ENCODE measurements around the gene ICAM3.

DNA sequence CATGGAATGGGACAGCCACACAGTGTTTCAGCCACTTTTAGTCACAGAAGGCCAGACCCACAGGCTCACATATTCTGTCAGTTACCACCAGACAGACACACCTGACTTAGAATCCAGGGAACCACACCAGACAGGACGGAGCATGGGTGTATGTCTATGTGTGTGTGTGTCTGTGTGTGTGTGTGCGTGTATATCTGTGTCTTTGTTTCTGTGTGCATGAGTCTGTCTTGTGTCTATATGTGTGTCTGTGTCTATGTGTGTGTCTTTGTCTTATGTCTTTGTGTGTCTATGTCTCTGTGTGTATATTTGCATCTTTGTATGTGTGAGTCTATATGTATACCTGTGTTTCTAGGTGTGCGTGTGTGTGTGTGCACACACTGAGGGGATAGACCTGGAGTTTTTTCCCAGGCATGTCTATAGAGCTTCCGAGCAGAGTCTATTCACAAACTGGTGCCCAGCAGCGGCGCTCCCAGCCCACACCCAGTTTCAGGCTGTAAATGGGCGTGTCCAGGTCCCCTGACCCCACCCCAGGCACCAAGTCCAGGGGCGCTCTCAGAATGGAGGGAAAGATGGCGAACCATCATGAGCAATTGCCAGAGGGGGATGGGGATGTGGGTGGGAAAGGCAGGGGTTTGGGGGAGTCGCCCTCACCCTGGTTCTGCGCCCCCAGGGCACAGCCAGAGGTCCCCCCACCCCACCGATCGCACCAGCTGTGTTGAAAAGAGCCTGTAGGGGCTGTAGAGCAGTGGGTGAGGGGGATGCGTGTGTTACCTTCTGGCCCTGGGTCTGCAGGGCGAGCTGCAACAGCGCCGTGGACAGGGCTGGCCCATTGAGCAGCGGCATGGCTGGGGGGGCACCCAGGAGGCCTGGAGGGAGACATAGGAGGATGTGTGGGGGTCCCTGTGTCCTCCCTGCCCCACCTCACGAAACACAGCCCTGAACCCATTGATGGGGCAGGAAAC is 17.3 kb downstream of the ICAM3 start:
- TF ChIP-seq, protein P1, sequence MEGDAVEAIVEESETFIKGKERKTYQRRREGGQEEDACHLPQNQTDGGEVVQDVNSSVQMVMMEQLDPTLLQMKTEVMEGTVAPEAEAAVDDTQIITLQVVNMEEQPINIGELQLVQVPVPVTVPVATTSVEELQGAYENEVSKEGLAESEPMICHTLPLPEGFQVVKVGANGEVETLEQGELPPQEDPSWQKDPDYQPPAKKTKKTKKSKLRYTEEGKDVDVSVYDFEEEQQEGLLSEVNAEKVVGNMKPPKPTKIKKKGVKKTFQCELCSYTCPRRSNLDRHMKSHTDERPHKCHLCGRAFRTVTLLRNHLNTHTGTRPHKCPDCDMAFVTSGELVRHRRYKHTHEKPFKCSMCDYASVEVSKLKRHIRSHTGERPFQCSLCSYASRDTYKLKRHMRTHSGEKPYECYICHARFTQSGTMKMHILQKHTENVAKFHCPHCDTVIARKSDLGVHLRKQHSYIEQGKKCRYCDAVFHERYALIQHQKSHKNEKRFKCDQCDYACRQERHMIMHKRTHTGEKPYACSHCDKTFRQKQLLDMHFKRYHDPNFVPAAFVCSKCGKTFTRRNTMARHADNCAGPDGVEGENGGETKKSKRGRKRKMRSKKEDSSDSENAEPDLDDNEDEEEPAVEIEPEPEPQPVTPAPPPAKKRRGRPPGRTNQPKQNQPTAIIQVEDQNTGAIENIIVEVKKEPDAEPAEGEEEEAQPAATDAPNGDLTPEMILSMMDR (IDR thresholded peaks at IDR 0.05; ENCODE audit: low read depth, low read length, poor library complexity, severe bottlenecking): no peak
- TF ChIP-seq EZH2phosphoT487 (IDR thresholded peaks at IDR 0.05; ENCODE audit: borderline replicate concordance, low read length): no peak
